ENCODE measurements around the gene RPL35. TPM values are rescaled to one million over a fixed set of nuclear protein-coding genes. Genes with fewer than 3 reads are reported as not detected.

The RPL35 gene
- total and polyA plus RNA-seq, 10 of the 15 experiments (the other 5 are each of a cell fraction or from before 2014, with no cell fraction given), result 2,572 to 6,300 (median 3,864) TPM

GRCh38 chr9:124882231-124882630, 20.5 kb upstream of the RPL35 start:
- POLR2A ChIA-PET, result interaction anchor here (1.2 to 1.3 kb wide), 2 partner anchors 10 to 59 kb away, joined by 3 to 4 read pairs; partner anchors contain the start of gene GOLGA1
- intact Hi-C loops (cut with micrococcal nuclease; ENCODE audit: unreplicated experiment), result no loop called here
- no peak for FAIRE-seq

More at GRCh38 chr9:124882231-124882630, 20.5 kb upstream of the RPL35 start:
- no peaks in the 10 kb centered on the region for H3K9me3 ChIP-seq (replicated peaks; ENCODE audit: control insufficient read depth, insufficient read depth, low read length)
- no peak for ATAC-seq
- in situ Hi-C loops (cut with MboI), result no loop called here
- H3K9ac ChIP-seq (ENCODE audit: control insufficient read depth, insufficient read depth, low read length), result no peak overlapping the region
- TF ChIP-seq MLLT1 (IDR thresholded peaks at IDR 0.05) (no peak), SMAD5 (IDR thresholded peaks at IDR 0.05; ENCODE audit: low read depth) (no peak), FOXM1 (IDR thresholded peaks at IDR 0.05; ENCODE audit: low read depth, low read length) (no peak), BACH1 (IDR thresholded peaks at IDR 0.05; ENCODE audit: borderline replicate concordance) (no peak), CEBPB (IDR thresholded peaks at IDR 0.05; ENCODE audit: borderline replicate concordance in 1 of 2, low read depth in 2 of 2, low read length in 2 of 2) (no peak), ZNF274 (IDR thresholded peaks at IDR 0.05; ENCODE audit: insufficient read depth, insufficient read length) (no peak), MEF2B (IDR thresholded peaks at IDR 0.05; ENCODE audit: partially characterized antibody, poor library complexity, severe bottlenecking) (no peak), KLF5 (IDR thresholded peaks at IDR 0.05; ENCODE audit: partially characterized antibody) (no peak), KAT2A (conservative IDR thresholded peaks at IDR 0.05; ENCODE audit: control insufficient read depth, low read depth, low read length) (no peak), ZNF24 (IDR thresholded peaks at IDR 0.05) (no peak)
- ChIA-PET RAD21 (ENCODE audit: unreplicated experiment) (no interaction called here), SMC1A (ENCODE audit: uncharacterized antibody, unreplicated experiment) (no interaction called here), CTCF (interaction anchor here (1.0 kb wide), 1 partner anchor 29 kb away, joined by 3 read pairs; the partner anchor contains the start of gene WDR38)
- WGBS (ENCODE audit: insufficient coverage, insufficient replicate concordance, low lambda C conversion rate, missing lambda C conversion rate), result 85% methylated on average over 13 of the region's 13 CpGs
- no peaks in the 10 kb centered on the region for H4K20me1 ChIP-seq (ENCODE audit: control insufficient read depth, insufficient read depth)
- H3K4me3 ChIP-seq, result no peak overlapping the region
- H2AFZ ChIP-seq (ENCODE audit: control insufficient read depth, low read depth, low read length), result no peak overlapping the region
- no peaks in the 10 kb centered on the region for H3K79me2 ChIP-seq (ENCODE audit: control insufficient read depth, insufficient read depth, low read length)
- H3K27me3 ChIP-seq (replicated peaks in 1 of 2; ENCODE audit: control insufficient read depth in 2 of 2, insufficient read depth in 2 of 2, low read length in 1 of 2), result no peaks in the 10 kb centered on the region
- H3K36me3 ChIP-seq (ENCODE audit: control insufficient read depth in 2 of 2, insufficient read depth in 2 of 2, low read length in 1 of 2), result peaks cover 18 to 27% of the 10 kb centered on the region in 2 experiments
- H3K27ac ChIP-seq (ENCODE audit: control insufficient read depth, insufficient read depth), result no peak overlapping the region
- DNase-seq (ENCODE audit: low read depth, low spot score), result no peak
- H3K4me2 ChIP-seq (ENCODE audit: control insufficient read depth, insufficient read depth), result no peak overlapping the region
- peaks cover 6% of the 10 kb centered on the region for H3K4me1 ChIP-seq (ENCODE audit: control insufficient read depth, insufficient read depth, low read length)
- BruUV-seq (replicated peaks), result no TSS peak

Data from GM12878 (cell line).